GM12878 (cell line): Measurements from ENCODE around the gene SHLD1. TPM values are rescaled to one million over a fixed set of nuclear protein-coding genes. Genes with fewer than 3 reads are reported as not detected.
A peak's percentile ranks its signal among the peaks of the same experiment; 100 is the strongest.

Experiments
- ATF7 ChIP-seq: fragments of 450-650 bp; IDR thresholded peaks from 2 replicates; pipeline ENCODE4 v1.6.1; 2016; ENCODE audit warnings: low read depth, mild to moderate bottlenecking
- BHLHE40 ChIP-seq, 2 experiments: fragments of 450-650 bp in 1 of 2; IDR thresholded peaks; 2 replicates each; pipeline ENCODE4 v1.6.1; 2011 to 2017; ENCODE audit warnings: low read depth in 2 of 2, borderline replicate concordance in 1 of 2, improper control_type of control experiment in 1 of 2, low read length in 1 of 2, mild to moderate bottlenecking in 1 of 2
- CBFB ChIP-seq: IDR thresholded peaks from 2 replicates; pipeline ENCODE4 v1.6.1; 2016; ENCODE audit warnings: antibody characterized with exemption, low read depth
- EP300 ChIP-seq, 2 experiments: fragments of 150-350 bp in 1 of 2; IDR thresholded peaks; 2 replicates each; pipeline ENCODE4 v1.6.1; 2011 to 2012; ENCODE audit warnings: low read depth in 2 of 2, low read length in 2 of 2, borderline replicate concordance in 1 of 2, improper control_type of control experiment in 1 of 2, inconsistent platforms in 1 of 2; ENCODE audit not compliant: control insufficient read depth in 1 of 2
- HDAC2 ChIP-seq: fragments of 200-600 bp; sonication (generic); IDR thresholded peaks from 2 replicates; pipeline ENCODE4 v1.6.1; 2017
- IRF4 ChIP-seq: IDR thresholded peaks from 2 replicates; pipeline ENCODE4 v1.6.1; 2011; ENCODE audit warnings: low read depth, low read length
- KLF5 ChIP-seq: fragments of 450-650 bp; IDR thresholded peaks from 2 replicates; pipeline ENCODE4 v1.6.1; 2014; ENCODE audit warnings: mild to moderate bottlenecking; ENCODE audit not compliant: partially characterized antibody
- MAX ChIP-seq: IDR thresholded peaks from 2 replicates; pipeline ENCODE4 v1.6.1; 2012; ENCODE audit warnings: low read depth, low read length, improper control_type of control experiment
- MLLT1 ChIP-seq: fragments of 450-650 bp; IDR thresholded peaks from 2 replicates; pipeline ENCODE4 v1.6.1; 2016; ENCODE audit warnings: mild to moderate bottlenecking
- MTA2 ChIP-seq: fragments of 450-650 bp; IDR thresholded peaks from 2 replicates; pipeline ENCODE4 v1.6.1; 2016; ENCODE audit warnings: low read depth, mild to moderate bottlenecking, moderate library complexity
- PBX3 ChIP-seq: IDR thresholded peaks from 2 replicates; pipeline ENCODE4 v1.6.1; 2011; ENCODE audit warnings: mild to moderate bottlenecking, low read depth, low read length, moderate library complexity; ENCODE audit not compliant: insufficient replicate concordance
- POLR2AphosphoS5 ChIP-seq: IDR thresholded peaks from 2 replicates; pipeline ENCODE4 v1.6.1; 2011; ENCODE audit warnings: mild to moderate bottlenecking, low read length, inconsistent platforms
- SIN3A ChIP-seq: IDR thresholded peaks from 2 replicates; pipeline ENCODE4 v1.6.1; 2012; ENCODE audit warnings: low read depth, low read length, improper control_type of control experiment
- SKIL ChIP-seq: fragments of 450-650 bp; IDR thresholded peaks from 2 replicates; pipeline ENCODE4 v1.6.1; 2017; ENCODE audit warnings: mild to moderate bottlenecking, low read depth, inconsistent platforms; ENCODE audit not compliant: poor library complexity, severe bottlenecking
- SMC3 ChIP-seq: IDR thresholded peaks from 2 replicates; pipeline ENCODE4 v1.6.1; 2011; ENCODE audit warnings: low read length, improper control_type of control experiment, borderline replicate concordance
- TBL1XR1 ChIP-seq: IDR thresholded peaks from 2 replicates; pipeline ENCODE4 v1.6.1; 2012; ENCODE audit warnings: low read depth, low read length, improper control_type of control experiment
- USF1 ChIP-seq: IDR thresholded peaks from 2 replicates; pipeline ENCODE4 v1.6.1; 2011; ENCODE audit warnings: borderline replicate concordance, low read depth, mild to moderate bottlenecking, moderate library complexity, mixed read lengths, low read length; ENCODE audit not compliant: insufficient read depth; ENCODE audit errors: extremely low read length
- ZZZ3 ChIP-seq: IDR thresholded peaks from 2 replicates; pipeline ENCODE4 v1.6.1; 2011; ENCODE audit warnings: low read depth; ENCODE audit not compliant: control insufficient read depth, insufficient read length
- polyA plus RNA-seq, 11 experiments: library from polyadenylated mRNA; depleted of rRNA in 4 of 11; unstranded in 6 of 11; stranded (reverse) in 5 of 11; fragments of >200 nt; fragmentation: Nextera tagmentation in 4 of 11; fragmentation: Illumina TruSeq in 1 of 11; extraction: Ambion mirVana in 4 of 11; extraction: Trizol in 1 of 11; gene quantifications; 1 replicate in 1 of 11; 2 replicates in 10 of 11; pipeline versions ENCODE4 v1.2.1 to v1.2.3, GENCODE V29; 2011 to 2016; ENCODE audit warnings: inconsistent platforms in 2 of 11, missing spikeins in 2 of 11, low read depth in 1 of 11
- total RNA-seq, 4 experiments: library from RNA; depleted of rRNA in 3 of 4; stranded (reverse); fragments of >200 nt in 3 of 4; fragmentation: Illumina TruSeq in 1 of 4; extraction: Trizol in 1 of 4; gene quantifications; 2 replicates each; pipeline versions ENCODE4 v1.2.1 to v1.2.3, GENCODE V29; 2013 to 2021

SHLD1 gene
- total and polyA plus RNA-seq, 10 of the 15 experiments (the other 5 are each of a cell fraction or from before 2014, with no cell fraction given), result 10.8 to 70.9 (median 25.4) TPM

GRCh38 chr20:5843054-5843592, 92.9 kb downstream of the SHLD1 start (continued):
- TF ChIP-seq SMC3 (no peak), ATF7 (peak; percentile 78; the same call in 1 of the 2 replicates), MLLT1 (peak; percentile 82), SKIL (peak; percentile 88), MAX (no peak), HDAC2 (no peak), SIN3A (no peak), MTA2 (peak; percentile 75), EP300 (IDR thresholded peaks at IDR 0.05; ENCODE audit: borderline replicate concordance in 1 of 2, control insufficient read depth in 1 of 2, low read depth in 2 of 2, low read length in 2 of 2) (peak; percentile 51 to 64; a peak in 2 of 4 replicates), USF1 (no peak), IRF4 (peak; percentile 62), CBFB (peak; percentile 54; the same call in 1 of the 2 replicates), POLR2AphosphoS5 (no peak), PBX3 (peak; percentile 51), TBL1XR1 (no peak), ZZZ3 (no peak), KLF5 (no peak), BHLHE40 (IDR thresholded peaks at IDR 0.05; ENCODE audit: borderline replicate concordance in 1 of 2, low read depth in 2 of 2, low read length in 1 of 2) (peak; percentile 85 to 92)
